NCI-H2107 treated with DMSO at 0.1 percent for 48 hours (cell line): Measurements from ENCODE around the gene LRGUK.
A peak's percentile ranks its signal among the peaks of the same experiment; 100 is the strongest.
"Not testable (repeated sequence)": the region's sequence is repeated elsewhere in the genome, so short reads cannot be mapped to it uniquely, and the experiment has no call there.

Source experiments
- DNase-seq: peaks from one replicate; lab custom pipeline; 2025; ENCODE audit not compliant: unreplicated experiment; lab: John Stamatoyannopoulos, UW

LRGUK gene

DNA sequence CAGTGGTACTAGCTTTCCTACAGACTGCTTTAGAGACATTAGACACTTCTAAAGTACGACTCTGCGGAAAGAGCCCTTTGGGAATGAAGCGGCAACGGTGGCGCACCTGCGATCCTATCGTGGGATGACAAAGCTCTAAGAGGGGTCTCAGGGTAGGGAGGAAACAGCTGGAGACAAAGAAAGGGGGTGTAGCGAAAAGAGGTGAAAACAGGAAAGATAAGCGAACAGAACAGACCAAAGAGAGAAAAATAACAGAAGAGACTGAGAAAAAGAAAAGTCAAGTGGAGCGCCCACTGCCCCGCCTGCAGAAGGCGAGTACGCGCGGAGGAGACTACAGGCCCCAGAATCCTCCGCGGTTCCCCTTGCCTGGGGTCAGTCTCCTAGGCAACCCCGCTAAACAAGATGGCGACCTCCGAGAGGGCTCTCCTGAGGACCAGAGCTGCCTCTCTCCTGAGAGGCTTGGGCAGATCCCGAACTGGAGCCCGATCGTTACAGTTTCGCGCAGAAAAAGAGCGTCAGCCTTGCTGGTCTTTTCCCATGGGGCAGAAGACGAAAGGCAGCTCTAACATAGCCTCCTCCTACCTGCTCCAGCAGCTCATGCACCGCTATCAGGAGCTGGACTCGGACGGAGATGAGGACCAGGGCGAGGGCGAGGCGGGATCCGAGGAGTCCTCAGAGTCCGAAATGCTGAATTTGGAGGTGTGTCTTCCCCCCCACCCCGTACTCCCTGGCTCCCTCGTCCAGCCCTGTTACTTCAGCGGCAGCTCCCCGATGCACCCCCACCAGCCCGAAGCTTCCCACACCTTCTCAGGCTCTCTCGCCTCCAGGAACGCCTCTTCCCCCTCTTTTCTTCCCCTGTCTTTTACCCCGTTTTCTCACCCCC, at the start of gene LRGUK:
Gene LRGUK (plus strand): TSS at position 375 of the 883 bp plus-strand sequence. CDS start 28 bp downstream, at position 403.
- peak; percentile 77 for DNase-seq

- not testable (repeated sequence) for DNase-seq
These were observed 49.6 kb upstream of the LRGUK start for GRCh38 chr7:134077560-134077959.

DNA sequence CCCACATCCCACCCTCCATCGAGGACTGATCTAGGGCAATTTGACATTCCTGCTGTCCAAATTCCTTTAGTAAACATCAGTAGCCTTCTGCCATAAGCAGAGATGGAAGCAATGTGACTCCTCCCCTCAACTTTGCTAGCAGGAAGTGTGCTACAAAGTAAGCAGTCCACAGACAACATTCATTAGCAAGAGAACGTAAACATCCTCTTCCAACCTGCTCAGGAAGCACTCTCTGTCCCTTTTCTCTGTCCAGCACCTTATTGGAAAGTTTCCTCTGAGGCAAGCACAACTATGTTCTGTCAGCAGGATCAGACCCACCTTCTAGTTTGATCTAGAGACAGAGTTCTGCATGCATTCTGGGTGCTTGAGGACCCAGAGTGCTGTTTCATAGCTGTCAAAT, 48.1 kb upstream of the LRGUK start:
- DNase-seq: no peak

DNA sequence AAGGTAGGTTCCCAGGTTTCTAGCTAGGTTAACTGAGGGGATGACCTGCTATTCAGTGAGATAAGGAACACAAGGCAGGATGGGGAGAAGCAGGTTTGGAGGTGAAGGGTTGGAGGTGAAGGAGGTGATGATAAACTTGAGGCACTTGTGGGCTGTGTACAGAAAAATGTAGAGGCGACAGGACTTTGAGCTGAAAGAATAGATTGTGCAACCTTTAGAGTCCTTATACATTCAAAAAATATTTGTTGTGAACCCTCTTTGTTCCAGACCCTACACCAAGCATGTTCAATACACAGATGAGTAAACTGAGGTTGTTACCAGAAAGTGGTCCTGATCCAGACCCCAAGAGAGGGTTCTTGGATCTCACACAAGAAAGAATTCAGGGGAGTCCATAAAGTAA, 45.4 kb upstream of the LRGUK start:
- DNase-seq: no peak

DNA sequence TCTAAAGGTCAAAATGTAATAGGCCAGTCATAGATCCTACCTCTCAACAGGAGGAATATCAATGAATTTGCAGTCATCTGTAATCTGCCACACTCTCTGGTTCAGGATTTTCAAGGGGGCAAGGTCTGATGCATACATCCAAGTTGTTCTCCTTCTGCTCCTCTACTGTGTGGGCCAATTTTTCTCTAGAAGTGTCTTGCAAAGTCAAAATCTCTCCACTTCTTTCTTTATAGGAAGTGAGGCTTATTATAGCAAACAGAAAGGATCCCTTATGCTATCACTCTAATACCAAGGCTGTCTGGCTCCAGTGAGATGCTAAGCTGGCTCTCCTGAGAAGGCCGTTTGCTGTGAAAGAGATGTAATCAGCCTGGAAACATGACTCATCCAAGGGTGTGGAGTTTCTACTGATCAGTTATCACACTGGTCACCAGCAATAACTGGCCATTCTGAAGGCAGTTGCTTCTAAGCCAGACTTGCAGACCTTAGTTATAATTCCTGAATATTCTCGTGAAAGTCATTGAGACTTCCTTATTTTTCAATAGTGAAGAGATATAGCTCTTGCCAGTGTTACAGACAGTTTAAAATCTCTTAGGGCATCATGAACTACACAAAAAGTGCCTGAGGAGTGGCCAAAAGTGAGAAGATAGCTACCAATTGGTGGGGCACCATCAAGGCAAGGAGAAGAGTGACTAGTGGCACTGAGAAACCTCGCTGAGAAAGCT, 43.2 kb upstream of the LRGUK start:
- DNase-seq: no peak

DNA sequence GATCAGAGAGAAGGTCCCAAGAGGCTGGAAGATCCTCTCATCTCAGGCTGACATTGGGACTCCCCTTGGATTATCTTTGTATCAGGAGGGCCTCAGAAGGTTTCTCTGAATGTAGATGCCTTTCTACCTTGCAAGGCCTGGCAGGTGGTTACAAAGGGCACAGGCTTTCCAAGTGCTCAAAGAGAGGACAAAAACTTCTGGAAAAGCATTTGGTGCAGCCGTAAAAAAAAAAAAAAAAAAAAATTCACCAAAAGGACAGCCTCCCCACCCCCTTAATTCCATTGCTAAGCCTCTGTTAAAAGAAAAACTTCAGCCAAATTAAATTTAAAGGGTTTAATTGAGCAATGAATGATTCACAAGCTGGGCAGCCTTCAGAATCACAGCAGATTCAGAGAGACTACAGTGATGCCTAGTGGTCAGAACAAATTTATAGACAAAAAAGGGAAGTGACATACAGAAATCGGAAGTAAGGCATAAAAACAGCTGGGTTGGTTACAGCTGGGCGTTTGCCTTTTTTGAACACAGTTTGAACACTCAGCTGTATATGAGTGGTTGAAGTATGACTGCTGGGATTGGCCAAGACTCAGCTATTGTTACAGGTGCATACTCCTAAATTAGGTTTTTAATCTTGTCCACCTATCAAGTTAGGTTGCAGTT, 42.5 kb upstream of the LRGUK start:
- DNase-seq: no peak

- DNase-seq: no peak
These were observed 41.8 kb upstream of the LRGUK start for GRCh38 chr7:134085311-134085710.

GRCh38 chr7:134086998-134087735, 40.0 kb upstream of the LRGUK start:
- DNase-seq: no peak

GRCh38 chr7:134088199-134088598, 38.9 kb upstream of the LRGUK start:
- no peak for DNase-seq

GRCh38 chr7:134089446-134089845, 37.7 kb upstream of the LRGUK start:
- DNase-seq: no peak

GRCh38 chr7:134098072-134098471, 29.1 kb upstream of the LRGUK start:
- DNase-seq: no peak

- no peak for DNase-seq
These were observed 25.4 kb upstream of the LRGUK start for GRCh38 chr7:134101716-134102115.

DNA sequence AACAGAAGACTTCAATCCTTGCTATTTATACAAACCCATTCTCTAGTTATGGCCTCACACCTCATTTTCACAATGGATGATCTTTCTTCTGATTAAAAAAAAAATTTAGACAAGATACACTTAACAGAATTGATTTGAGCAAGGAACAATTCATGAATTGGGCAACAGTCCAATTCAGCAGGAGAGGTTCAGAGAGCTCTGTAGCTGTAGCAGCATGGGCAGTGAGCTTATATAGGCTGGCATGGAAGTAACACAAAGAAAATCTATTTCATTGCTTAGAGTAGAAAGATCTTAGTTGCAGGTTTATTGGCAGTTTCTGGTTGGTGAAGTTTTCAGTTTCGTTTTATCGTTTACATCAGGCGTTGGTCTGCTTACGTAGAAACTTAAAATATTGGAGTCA, 23.0 kb upstream of the LRGUK start:
- no peak for DNase-seq

- DNase-seq: no peak
These were observed 21.3 kb upstream of the LRGUK start for GRCh38 chr7:134105841-134106240.

DNA sequence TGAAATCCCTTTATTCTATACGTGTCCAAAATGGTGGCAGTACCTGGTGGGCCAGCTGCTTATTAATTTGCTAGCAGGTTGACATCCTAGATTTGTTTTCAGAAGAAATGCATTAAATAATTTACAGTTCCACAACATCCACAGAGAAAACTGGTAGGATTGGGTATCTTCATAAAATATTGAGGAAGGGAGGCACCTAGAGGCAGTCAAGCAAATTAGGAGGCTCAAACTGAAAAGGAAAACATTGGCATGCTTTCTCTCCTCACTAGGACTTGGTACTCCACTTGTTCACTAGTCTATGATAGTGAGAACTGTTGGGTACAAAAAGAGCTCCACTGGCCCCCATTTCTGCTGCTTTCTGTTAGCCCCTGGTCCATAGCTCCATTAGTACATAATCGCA, 18.3 kb upstream of the LRGUK start:
- no peak for DNase-seq

- no peak for DNase-seq
These were observed 13.5 kb upstream of the LRGUK start for GRCh38 chr7:134113655-134114054.

DNA sequence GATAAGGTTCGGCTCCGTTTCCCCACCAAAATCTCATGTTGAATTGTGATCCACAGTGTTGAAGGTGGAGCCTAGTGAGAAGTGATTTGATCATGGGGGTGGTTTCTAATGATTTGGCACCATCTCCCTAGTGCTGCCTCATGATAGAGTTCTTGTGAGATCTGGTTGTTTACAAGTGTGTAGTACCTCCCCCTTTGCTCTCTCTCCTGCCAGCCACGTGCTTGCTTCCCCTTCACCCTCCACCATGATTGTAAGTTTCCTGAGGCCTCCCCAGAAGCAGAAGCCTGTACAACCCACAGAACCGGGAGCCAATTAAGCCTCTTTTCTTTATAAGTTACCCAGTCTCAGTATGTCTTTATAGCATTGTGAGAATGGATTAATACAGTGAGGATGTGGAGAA, 12.1 kb upstream of the LRGUK start:
- DNase-seq: no peak

DNA sequence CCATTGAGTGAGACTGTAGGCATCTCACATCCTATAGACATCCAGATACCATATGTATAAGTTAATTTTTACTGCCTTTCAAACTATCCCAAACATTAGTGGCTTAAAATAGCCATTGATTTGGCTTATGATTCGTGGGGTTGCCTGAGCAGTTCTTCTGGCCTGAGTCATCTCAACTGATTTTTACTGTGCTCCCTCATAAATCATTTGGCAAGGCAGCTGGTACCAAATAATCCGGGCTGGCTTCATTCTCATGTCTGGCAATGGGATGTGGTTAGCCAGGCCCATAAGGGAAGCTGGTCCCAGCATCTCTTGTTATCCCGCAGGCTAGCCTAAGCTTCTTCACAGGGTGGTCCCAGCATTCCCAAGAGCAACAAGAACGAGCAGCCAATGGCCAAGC, 6.7 kb upstream of the LRGUK start:
- no peak for DNase-seq

DNA sequence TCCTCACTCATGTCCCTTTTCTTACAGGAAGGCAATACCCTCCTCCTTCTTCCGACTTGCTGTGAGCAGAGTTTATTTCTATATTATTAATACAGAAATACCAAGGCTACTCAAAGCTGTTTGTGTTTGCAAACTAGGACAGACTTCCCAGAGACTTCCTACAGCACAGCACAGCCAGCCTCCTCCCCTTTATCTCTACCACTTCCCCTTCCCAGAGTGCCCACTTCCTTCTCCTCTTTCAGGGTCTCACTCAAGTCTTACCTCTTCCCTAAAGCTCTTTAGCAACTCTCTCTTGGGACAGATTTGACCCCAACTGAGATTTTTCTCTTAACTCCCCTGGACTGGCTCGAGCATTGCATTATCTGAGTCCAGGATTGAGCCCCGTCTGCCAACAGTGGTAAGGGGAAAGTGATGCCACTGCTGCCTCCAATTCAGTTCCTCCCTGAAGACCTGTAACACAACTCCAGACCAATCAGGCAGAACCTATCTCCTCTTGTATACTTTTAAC, 5.5 kb upstream of the LRGUK start:
- no peak for DNase-seq

DNA sequence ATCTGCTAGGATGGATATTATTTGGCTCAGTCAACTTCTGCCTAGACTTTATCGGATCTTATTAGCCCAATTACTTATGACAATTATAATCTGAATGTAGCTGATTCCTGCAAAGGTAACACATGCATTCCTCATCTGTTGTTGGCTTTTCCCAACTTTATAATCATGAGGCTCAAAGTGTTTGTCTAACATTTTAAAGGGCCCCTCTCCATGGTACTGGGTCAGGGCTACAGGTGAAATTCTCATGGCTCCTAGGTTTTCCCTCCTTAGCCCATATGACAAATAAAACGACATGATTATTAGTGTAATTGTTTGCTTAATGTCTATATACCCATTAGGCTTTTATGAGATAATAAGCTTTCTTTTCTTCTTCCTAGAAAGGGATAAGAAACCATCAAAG, 4.2 kb upstream of the LRGUK start:
- DNase-seq: no peak

DNA sequence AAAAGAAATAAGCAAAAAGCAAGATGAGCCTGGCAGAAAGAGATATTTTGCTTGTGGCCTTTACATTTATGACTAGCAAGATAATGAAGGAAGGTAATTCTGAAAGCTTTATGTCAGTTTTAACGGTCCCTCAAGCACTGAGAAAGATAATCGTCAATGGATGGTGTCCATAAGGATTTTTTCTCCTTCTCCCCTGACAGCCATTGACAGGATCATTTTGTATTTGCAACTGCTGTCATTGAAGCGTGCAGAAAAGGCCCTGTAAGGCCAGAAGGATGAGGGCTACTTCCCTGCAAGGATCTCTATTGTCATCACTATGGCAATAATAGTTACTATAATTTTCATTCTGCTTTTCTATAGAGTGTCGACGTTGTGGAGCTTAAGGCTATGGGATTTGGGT, 994 bp upstream of the LRGUK start:
- DNase-seq: no peak
